Left forelimb (tissue), 1 donor: ENCODE measurements around the gene DBH.

Experiments
- DNase-seq: peaks from one replicate; pipeline ENCODE4 v3.0.0-alpha.2; 2018; ENCODE audit warnings: low spot score

The DBH gene

GRCh38 chr9:133701981-133702797 lies 66.0 kb downstream of the DBH start:
- peak; percentile 75 for DNase-seq

DNA sequence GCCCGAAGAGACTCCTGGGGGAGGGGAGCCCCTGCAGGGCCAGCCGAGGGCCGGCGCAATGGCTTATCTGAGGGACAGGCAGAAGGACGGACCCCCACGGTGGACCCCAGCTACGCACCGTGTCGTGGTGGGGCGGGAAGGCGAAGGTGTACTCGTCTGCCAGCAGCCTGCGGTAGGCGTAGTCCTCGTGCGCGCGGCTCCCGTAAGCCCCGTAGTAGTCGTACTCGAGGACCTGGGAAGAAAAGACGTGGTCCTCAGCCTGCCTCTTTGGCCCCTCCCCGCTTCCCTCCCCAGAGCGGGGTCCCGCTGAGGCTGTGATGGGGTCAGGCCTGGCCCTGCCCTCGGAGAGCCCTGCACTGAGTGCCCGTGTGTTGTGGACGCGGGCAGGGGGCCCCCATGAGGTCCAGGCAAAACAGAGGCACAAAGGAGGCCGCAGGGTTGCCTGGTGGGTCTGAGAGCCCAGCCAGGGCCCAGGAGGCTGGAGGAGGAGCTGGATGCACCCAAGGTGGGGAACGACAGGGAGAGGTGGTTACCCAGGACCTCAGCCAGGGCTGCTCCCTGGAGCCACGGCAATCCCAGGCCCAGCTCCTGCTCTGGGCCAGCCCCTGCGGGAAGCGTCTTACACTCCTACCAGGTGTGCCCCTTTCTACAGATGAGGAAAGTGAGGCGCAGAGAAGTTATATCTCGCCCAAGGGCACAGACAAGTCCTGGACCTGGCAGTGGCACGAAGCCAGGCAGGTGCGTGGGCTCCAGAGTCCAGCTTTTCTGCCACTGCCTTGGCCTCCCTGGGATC lies 66.8 kb downstream of the DBH start:
- peak; percentile 63 for DNase-seq

DNA sequence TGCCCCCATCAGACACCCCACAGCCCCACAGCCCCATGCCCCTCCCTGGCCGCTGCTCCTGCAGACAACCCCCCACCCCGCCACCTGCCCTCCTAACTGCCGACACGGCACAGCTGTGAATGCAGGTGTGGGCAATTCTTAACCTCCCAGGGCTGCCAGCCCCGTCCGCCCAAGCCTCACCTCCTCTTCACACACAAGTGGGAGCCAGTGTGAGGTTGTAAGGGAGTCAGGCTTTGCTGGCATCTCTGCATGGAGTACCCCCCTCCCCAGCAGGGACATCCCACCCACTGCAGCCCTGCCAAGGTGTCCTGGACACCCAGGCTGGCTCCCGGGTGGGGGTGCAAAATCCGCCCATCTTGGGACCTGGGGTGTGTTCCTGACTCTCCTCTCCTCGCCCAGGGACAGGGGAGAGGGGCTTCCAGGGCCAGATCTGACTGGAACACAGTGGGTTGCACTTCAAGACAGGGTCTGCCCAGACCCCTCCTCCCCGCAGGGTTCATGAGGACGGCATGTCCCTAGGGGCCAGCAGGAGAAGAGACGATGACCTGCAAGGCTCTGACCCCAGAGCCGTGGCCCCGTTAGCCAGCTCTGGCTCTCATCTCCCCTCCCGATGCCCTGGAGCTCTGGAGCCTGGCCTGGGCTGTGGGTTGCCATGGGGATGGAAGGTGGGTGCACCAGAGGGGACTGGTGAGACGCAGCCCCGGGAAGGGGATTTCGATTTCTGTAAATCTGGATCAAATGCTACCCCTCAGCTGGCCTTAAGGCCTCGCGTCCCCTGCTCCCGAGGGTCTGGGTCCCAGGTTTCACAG lies 67.6 kb downstream of the DBH start:
- peak; percentile 64 for DNase-seq

DNA sequence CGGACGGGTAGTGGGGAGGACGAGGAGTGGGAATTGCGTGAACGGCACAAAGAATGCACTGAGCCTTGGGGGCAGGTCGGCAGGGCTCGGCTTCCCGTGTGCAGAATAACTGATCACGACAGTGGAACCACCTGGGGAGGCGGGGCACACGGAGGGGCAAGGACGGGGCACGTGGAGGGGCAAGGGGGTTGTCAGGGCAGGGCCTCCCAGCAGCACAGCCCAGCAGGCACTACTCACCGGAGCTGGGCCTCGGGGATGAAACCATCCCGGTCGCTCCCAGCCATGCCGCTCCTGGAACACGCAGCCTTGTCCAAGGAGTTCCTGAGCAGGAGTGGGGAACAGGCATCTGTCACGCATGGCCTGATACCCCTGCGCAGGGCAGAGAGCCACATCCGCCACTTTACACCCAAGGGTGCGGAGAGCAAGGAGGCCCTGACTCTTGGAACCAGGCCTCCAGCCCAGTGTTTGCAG lies 68.6 kb downstream of the DBH start:
- peak; percentile 45 for DNase-seq

GRCh38 chr9:133705576-133705975 lies 69.4 kb downstream of the DBH start:
- peak; percentile 15 for DNase-seq

- DNase-seq = peak; percentile 65
These were observed 70.3 kb downstream of the DBH start for GRCh38 chr9:133706307-133707050.

DNA sequence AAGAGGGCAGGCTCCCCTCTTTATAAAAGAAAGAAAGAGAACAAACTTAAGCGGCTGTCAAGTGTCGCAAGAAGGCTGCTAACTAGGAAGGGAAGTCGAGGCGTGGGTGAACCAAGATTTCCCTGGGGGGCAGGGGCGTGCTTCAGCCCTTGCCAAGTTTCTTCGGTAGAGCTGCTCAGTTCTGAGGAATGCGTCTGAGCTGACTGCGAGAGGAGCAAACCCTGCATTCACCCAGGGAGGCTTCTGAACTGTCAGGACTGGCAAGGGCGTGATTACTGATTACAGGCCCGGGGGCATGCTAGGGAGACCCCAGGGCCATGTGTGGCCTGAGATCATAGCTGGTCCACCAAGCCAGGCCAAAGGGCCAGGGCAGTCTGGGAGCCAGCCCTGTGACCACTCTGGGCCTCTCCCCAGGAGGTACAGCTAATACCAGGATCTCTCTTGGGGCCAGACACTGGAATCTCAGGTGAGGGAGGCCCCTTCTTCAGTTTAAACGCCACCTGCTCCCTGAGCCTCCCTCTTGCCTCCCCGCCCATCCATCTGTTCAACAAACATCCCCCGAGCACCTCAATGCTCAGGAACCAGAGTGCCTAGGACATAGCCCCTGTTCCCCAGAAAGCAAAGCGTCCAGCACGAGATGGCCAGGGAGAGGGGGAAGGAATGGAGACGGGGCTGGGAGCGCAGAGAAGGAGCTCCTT lies 71.1 kb downstream of the DBH start:
- DNase-seq = peak; percentile 61

DNA sequence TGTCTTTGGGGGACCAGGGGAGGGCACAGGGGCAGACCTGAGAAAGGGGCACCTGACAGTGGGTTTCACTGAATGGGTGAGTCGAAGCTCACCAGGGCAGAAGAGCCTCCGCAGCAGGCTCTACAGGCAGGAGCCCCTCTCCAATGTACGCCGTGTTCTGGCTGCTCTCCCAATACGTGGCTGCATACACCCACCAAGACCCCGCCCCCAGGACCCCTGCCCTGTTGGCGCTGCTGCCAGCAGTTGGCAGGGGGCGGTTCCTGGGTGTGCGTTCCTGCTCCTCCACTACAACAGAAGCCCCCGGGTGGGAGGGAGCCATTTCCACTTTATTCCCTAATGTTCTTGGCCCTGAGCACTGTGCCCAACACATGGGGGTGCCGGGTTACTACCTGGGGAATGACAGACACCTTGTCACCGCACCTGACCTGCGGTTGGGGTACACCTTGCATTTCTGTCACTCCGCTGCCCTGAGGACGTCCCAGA lies 71.6 kb downstream of the DBH start:
- no peak for DNase-seq

DNA sequence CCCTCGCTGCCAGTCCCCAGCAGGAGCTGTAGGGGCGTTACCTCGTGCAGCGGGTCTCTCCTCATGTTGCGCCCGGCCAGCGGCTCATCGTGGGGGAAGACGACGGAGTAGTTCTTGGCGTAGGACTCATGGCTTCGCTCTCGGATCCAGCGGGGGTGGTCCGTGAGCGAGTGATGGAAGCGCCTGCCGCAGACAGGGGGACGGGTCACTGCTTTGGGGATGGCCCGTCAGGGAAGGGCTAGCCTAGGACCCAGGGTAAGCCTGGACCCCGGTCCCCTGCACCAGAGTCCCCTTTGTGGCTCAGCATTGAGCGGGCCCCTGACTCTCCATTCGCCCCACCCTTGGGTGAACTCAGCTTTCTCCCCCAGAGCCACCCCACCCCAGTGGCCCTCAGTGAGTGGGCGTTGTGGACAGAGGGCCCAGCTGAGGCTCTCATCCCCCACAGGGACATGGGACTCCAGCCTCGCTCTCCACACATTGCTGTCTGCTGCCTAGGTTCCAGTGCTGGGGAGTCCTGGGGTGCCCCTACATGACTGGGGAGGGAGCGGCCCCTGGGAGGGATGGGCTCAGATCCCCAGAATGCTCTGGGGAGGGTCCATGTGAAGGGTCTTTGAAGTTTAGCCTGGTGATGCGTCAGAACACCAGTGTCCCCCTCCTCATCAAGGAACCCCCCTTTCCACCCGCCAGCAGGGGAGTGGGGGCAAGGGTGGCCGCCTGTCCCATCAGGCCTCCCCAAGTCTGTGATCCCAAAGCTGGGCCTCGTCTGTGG lies 72.3 kb downstream of the DBH start:
- DNase-seq = no peak
